NCI-H82 (cell line): ENCODE results near the gene CT45A10.
"Not testable (repeated sequence)": the region's sequence is repeated elsewhere in the genome, so short reads cannot be mapped to it uniquely, and the experiment has no call there.

Experiments
- DNase-seq: peaks from one replicate; lab custom pipeline; 2025; lab: John Stamatoyannopoulos, UW

CT45A10 gene

GRCh38 chrX:135893294-135893817, at the start of gene CT45A10, which contains the start of gene SAGE1:
CT45A10 (minus strand) TSS chrX:135893444; CDS start chrX:135885344, 8,100 bp downstream.
SAGE1 (plus strand) TSS chrX:135893716; CDS start chrX:135896243, 2,527 bp downstream.
- DNase-seq: peak; percentile 19

GRCh38 chrX:135931644-135932487, 38.6 kb upstream of the CT45A10 start:
- peak; percentile 70 for DNase-seq

GRCh38 chrX:135927897-135928296, 34.7 kb upstream of the CT45A10 start:
- DNase-seq: no peak

GRCh38 chrX:135923353-135923752, 30.1 kb upstream of the CT45A10 start:
- DNase-seq: peak; percentile 5

GRCh38 chrX:135920516-135920915, 27.3 kb upstream of the CT45A10 start:
- not testable (repeated sequence) for DNase-seq

- peak; percentile 10 for DNase-seq
These were observed 21.2 kb upstream of the CT45A10 start for GRCh38 chrX:135914404-135914803.

GRCh38 chrX:135910251-135910650, 17.0 kb upstream of the CT45A10 start:
- no peak for DNase-seq

- no peak for DNase-seq
These were observed 463 bp downstream of the CT45A10 start for GRCh38 chrX:135892781-135893180.

GRCh38 chrX:135890087-135890585, 3.1 kb downstream of the CT45A10 start:
- no peak for DNase-seq

GRCh38 chrX:135888976-135889375, 4.3 kb downstream of the CT45A10 start:
- DNase-seq: peak; percentile 32

GRCh38 chrX:135888230-135888629, 5.0 kb downstream of the CT45A10 start:
- not testable (repeated sequence) for DNase-seq

- not testable (repeated sequence) for DNase-seq
These were observed 10.5 kb downstream of the CT45A10 start for GRCh38 chrX:135882741-135883140.

- DNase-seq: not testable (repeated sequence)
These were observed 21.5 kb downstream of the CT45A10 start, which contains the start of gene CT45A9 for GRCh38 chrX:135871712-135872111. CT45A9 (minus strand) TSS chrX:135871812; CDS start chrX:135868061, 3,751 bp downstream.

- not testable (repeated sequence) for DNase-seq
These were observed 38.8 kb downstream of the CT45A10 start, which contains the start of gene CT45A8 for GRCh38 chrX:135854438-135854837. CT45A8 (minus strand) TSS chrX:135854538; CDS start chrX:135850783, 3,755 bp downstream.

- not testable (repeated sequence) for DNase-seq
These were observed 56.1 kb downstream of the CT45A10 start, which contains the start of gene CT45A7 for GRCh38 chrX:135837180-135837579. CT45A7 (minus strand) TSS chrX:135837280; CDS start chrX:135833533, 3,747 bp downstream.
